ENCODE measurements around the gene PSORS1C2.
"Not testable (repeated sequence)": the region's sequence is repeated elsewhere in the genome, so short reads cannot be mapped to it uniquely, and the experiment has no call there.

The PSORS1C2 gene

GRCh38 chr6:31138982-31139381 is at the start of gene PSORS1C2:
Gene PSORS1C2 (minus strand): TSS chr6:31139066. CDS start chr6:31139026, 40 bp downstream.
- in situ Hi-C loops (cut with MboI; ENCODE audit: low sequenced_read_pairs), result loop anchor here (5.0 to 10.0 kb wide), 2 partner anchors 48 to 226 kb away; no protein-coding TSS in a partner anchor

- in situ Hi-C loops (cut with MboI; ENCODE audit: low sequenced_read_pairs), result loop anchor here (5.0 kb wide), 1 partner anchor 50 kb away; the partner anchor contains the start of gene PSORS1C2
These were observed 48.9 kb upstream of the PSORS1C2 start for GRCh38 chr6:31187780-31188194.

GRCh38 chr6:31186052-31186734 is 47.3 kb upstream of the PSORS1C2 start:
- in situ Hi-C loops (cut with MboI; ENCODE audit: low sequenced_read_pairs), result loop anchor here (5.0 kb wide), 1 partner anchor 49 kb away; the partner anchor contains the start of gene PSORS1C2

GRCh38 chr6:31185695-31186051 is 46.8 kb upstream of the PSORS1C2 start:
- in situ Hi-C loops (cut with MboI; ENCODE audit: low sequenced_read_pairs), result loop anchor here (5.0 kb wide), 1 partner anchor 48 kb away; the partner anchor contains the start of gene PSORS1C2

GRCh38 chr6:31183859-31184258 is 45.0 kb upstream of the PSORS1C2 start:
- in situ Hi-C loops (cut with MboI; ENCODE audit: low sequenced_read_pairs), result not testable (repeated sequence)

DNA sequence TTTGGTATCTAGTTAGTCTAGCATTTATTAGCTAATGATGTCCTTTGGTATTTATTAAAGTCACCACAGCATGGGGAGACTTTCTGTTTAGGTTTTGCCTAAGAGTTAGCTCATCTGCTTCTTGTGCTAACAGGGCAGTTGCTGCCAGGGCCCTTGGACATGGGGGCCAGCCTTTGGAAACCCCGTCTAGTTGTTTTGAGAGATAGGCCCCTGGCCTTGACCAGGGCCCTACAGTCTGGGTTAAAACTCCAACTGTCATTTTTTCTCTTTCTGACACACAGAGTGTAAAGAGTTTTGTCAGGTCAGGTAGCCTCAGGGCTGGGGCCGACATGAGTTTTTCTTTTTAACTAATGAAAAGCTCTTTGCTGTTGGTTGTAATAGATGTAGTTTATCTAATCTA is 44.4 kb upstream of the PSORS1C2 start:
- in situ Hi-C loops (cut with MboI; ENCODE audit: low sequenced_read_pairs), result not testable (repeated sequence)

DNA sequence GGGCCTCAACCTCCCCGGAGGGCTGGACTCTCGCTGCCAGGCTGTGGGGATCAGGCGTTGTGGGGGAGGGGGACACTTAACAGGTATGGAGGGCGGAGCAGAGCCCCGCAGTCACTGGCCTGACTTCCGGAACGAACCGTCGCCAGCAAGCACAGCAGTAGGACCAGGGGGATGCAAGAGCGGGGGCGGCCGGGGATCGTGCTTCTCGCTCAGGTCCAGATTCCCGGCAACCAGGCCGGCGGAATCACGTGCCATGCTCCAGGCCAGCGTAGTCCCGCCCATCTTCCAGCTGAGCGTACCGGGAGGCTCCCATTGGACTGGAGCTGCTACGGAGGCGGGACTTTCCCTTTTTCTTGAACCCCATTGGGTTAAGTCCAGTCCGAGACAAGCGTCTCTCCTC is 41.6 kb upstream of the PSORS1C2 start:
- in situ Hi-C loops (cut with MboI; ENCODE audit: low sequenced_read_pairs), result no loop called here

GRCh38 chr6:31179896-31180295 is 41.0 kb upstream of the PSORS1C2 start:
- in situ Hi-C loops (cut with MboI; ENCODE audit: low sequenced_read_pairs), result no loop called here

DNA sequence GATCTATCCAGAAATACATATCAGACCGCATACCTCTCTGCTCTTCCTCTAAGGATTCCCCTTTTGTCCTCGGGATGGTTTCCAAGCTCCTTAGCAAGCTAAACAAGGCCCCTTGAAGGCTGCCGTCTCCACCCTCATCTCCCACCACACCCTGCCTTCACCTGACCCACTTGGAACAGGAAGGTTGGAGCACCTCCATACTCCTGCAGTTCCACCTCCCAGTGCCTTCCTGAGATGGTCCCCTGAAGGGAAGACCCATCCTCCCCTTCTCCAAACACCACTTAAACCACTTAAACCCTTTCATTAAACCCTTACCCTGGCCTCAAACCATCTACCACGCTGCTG is 40.1 kb upstream of the PSORS1C2 start:
- in situ Hi-C loops (cut with MboI; ENCODE audit: low sequenced_read_pairs), result no loop called here

GRCh38 chr6:31178143-31179041 is 39.5 kb upstream of the PSORS1C2 start:
- in situ Hi-C loops (cut with MboI; ENCODE audit: low sequenced_read_pairs), result no loop called here

DNA sequence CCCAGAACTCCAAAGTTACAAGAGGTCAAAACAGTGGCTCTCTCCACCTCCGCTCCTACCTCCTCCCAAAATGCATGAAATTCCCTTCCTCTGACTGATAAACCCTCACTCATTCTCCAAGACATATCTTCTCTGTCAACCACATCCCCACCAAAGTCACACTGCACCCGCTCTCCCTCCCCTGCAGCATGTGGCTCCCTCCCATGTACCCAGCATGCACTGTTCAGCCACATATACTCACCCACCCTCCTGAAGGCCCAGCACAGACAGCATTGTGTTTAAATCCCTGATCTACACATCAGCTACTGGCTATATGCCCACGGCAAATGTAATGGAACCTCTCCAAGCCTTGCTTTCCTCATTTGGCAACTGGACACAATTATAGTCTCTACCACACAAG is 37.1 kb upstream of the PSORS1C2 start:
- in situ Hi-C loops (cut with MboI; ENCODE audit: low sequenced_read_pairs), result no loop called here

GRCh38 chr6:31174378-31174777 is 35.5 kb upstream of the PSORS1C2 start:
- in situ Hi-C loops (cut with MboI; ENCODE audit: low sequenced_read_pairs), result no loop called here

GRCh38 chr6:31173406-31173805 is 34.5 kb upstream of the PSORS1C2 start:
- in situ Hi-C loops (cut with MboI; ENCODE audit: low sequenced_read_pairs), result no loop called here

DNA sequence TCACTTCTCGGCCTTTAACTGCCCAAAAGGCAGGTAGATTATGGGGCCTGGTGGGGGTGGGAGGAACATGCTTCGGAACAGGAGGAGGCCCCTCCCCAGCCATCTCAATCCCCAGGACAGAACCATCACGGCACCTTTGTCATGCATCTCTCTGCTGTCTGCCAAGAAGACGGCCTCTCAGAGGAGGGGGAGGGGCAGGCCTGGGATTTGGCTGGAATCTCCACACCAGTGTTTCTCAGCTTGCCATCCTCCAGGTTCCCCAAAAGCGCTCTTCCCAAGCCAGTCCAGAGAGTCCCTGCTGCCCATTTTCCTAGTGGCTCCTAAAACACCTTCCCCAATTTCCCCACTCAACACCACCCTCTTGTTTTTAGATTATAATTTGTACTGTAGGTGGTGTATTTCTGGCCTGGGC is 34.1 kb upstream of the PSORS1C2 start:
- in situ Hi-C loops (cut with MboI; ENCODE audit: low sequenced_read_pairs), result no loop called here

DNA sequence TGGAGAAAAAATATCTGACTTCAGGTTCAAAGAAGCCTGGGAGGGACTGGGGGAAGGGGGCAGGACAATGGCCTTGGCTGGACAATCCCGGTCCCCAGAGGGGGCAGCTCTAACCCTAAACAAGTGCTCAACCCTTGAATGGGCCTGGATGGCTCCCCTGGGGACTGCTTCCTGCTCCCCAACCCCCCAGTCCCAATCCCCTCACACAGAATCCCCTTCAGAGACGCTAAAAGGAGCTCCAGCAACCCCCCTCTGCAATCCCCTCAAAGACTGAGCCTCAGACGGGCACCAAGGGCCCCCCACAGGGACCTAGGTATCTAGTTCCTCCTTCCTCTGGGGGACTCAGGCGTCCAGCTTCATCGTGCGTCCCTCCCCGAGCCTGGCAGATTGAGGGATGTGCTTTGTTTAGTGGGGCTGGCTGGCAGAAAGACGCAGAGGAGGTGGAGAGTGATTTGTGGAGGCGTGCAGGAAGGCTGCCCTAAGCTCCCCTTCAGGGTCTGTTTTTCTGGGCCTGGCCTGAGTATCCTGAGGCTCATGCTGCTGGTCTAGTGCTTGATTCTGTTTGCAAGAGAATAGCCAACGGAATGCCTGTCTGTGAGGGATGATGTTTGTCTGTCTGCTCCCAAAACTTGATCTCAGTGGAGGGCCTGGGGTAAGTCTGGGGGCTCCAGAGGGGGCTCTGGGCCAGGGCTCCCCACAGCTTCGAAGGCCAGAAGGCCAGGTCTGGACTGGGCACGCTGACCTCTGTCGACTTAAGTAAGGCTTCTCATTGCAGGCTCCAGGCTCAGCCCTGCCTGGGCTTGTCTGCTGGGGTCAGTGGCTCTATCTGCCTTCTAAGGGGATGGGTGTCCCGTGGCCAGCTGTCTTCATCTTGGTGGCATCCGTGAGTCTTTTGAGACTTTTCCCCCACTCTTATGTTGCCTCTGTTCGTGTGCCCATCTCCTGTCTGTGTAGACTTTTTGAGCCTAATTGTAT is 33.4 kb upstream of the PSORS1C2 start:
- in situ Hi-C loops (cut with MboI; ENCODE audit: low sequenced_read_pairs), result no loop called here

GRCh38 chr6:31170987-31171671 is 32.3 kb upstream of the PSORS1C2 start:
- in situ Hi-C loops (cut with MboI; ENCODE audit: low sequenced_read_pairs), result no loop called here

GRCh38 chr6:31170600-31170881 is 31.7 kb upstream of the PSORS1C2 start, which contains the start of gene POU5F1:
Gene POU5F1 (minus strand): TSS chr6:31170682. CDS start chr6:31170620, 62 bp downstream.
- in situ Hi-C loops (cut with MboI; ENCODE audit: low sequenced_read_pairs), result no loop called here

DNA sequence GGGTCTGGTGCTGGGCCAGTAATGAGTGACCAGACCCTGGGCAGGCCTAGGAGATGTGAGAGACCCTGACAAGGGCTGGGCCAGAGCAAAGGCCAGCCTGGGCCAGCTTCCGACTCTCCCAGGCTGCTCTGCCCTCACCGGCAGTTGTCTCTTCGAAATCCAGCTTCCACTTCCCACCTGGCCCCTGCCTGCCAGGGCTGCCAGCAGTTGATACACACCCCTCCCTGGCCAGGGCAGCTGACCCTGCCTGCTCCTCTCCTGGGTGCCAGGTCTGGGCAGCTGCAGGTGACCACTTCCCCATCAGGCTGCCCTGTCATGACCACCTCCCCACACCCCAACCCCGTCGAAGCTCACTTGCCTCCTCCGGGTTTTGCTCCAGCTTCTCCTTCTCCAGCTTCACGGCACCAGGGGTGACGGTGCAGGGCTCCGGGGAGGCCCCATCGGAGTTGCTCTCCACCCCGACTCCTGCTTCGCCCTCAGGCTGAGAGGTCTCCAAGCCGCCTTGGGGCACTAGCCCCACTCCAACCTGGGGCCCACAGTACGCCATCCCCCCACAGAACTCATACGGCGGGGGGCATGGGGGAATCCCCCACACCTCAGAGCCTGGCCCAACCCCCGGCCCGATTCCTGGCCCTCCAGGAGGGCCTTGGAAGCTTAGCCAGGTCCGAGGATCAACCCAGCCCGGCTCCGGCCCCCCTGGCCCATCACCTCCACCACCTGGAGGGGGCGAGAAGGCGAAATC is 31.2 kb upstream of the PSORS1C2 start:
- in situ Hi-C loops (cut with MboI; ENCODE audit: low sequenced_read_pairs), result not testable (repeated sequence)

- in situ Hi-C loops (cut with MboI; ENCODE audit: low sequenced_read_pairs), result no loop called here
These were observed 30.4 kb upstream of the PSORS1C2 start for GRCh38 chr6:31169123-31169857.
